Neural progenitor cell (in vitro differentiated cells): ENCODE results near the gene PI4KB. TPM values are rescaled to one million over a fixed set of nuclear protein-coding genes. Genes with fewer than 3 reads are reported as not detected.

ENCODE experiments used
- DNase-seq: peaks from one replicate; pipeline ENCODE4 v3.0.0-alpha.2; 2016; ENCODE audit warnings: low spot score
- H2AFZ ChIP-seq: fragments of 200-600 bp; sonication (generic); replicated peaks from 2 replicates; pipeline ENCODE4 v1.6.1; 2016; ENCODE audit warnings: antibody characterized with exemption
- H3F3A ChIP-seq: fragments of 200-600 bp; sonication (generic); 2 replicates; pipeline ENCODE4 v1.6.1; 2016; ENCODE audit warnings: antibody characterized with exemption, low read depth
- H3K27ac ChIP-seq: fragments of 200-600 bp; sonication (generic); 2 replicates; pipeline ENCODE4 v1.5.1; 2016; ENCODE audit warnings: mild to moderate bottlenecking
- H3K27me3 ChIP-seq: fragments of 200-600 bp; sonication (generic); 2 replicates; pipeline ENCODE4 v1.6.1; 2016; ENCODE audit warnings: mild to moderate bottlenecking, moderate library complexity
- H3K36me3 ChIP-seq: fragments of 200-600 bp; sonication (generic); 2 replicates; pipeline ENCODE4 v1.5.1; 2016
- H3K4me1 ChIP-seq: fragments of 200-600 bp; sonication (generic); 2 replicates; pipeline ENCODE4 v1.6.1; 2016; ENCODE audit warnings: mixed run types
- H3K4me2 ChIP-seq: fragments of 200-600 bp; sonication (generic); 2 replicates; pipeline ENCODE4 v1.6.1; 2016
- H3K4me3 ChIP-seq: fragments of 200-600 bp; sonication (generic); 2 replicates; pipeline ENCODE4 v1.5.1; 2016
- H3K79me2 ChIP-seq: fragments of 200-600 bp; sonication (generic); 2 replicates; pipeline ENCODE4 v1.6.1; 2016; ENCODE audit warnings: low read depth
- H3K9ac ChIP-seq: fragments of 200-600 bp; sonication (generic); 2 replicates; pipeline ENCODE4 v1.6.1; 2016
- H3K9me3 ChIP-seq: fragments of 200-600 bp; sonication (generic); 2 replicates; pipeline ENCODE4 v1.5.1; 2016; ENCODE audit warnings: low read depth
- H4K20me1 ChIP-seq: fragments of 200-600 bp; sonication (generic); 2 replicates; pipeline ENCODE4 v1.6.1; 2016; ENCODE audit warnings: low read depth
- H3K27ac Mint-ChIP-seq: 3 replicates; pipeline ENCODE4 v1.8.0; 2021; ENCODE audit warnings: mixed read lengths
- H3K27me3 Mint-ChIP-seq: 2 replicates; pipeline ENCODE4 v1.8.0; 2022; ENCODE audit warnings: low read depth, mild to moderate bottlenecking, inconsistent platforms, moderate library complexity, mixed read lengths; ENCODE audit not compliant: insufficient read depth
- H3K36me3 Mint-ChIP-seq: 3 replicates; pipeline ENCODE4 v1.8.0; 2021; ENCODE audit warnings: mixed read lengths
- H3K4me1 Mint-ChIP-seq: 3 replicates; pipeline ENCODE4 v1.8.0; 2021; ENCODE audit warnings: mixed read lengths
- H3K4me3 Mint-ChIP-seq: 3 replicates; pipeline ENCODE4 v1.8.0; 2021; ENCODE audit warnings: mild to moderate bottlenecking, moderate library complexity, mixed read lengths
- H3K9me3 Mint-ChIP-seq: 3 replicates; pipeline ENCODE4 v1.8.0; 2020; ENCODE audit warnings: mixed read lengths
- CTCF ChIP-seq: fragments of 200-600 bp; sonication (generic); IDR thresholded peaks from 2 replicates; pipeline ENCODE4 v1.5.1; 2017; ENCODE audit warnings: antibody characterized with exemption, mild to moderate bottlenecking
- EZH2 ChIP-seq: fragments of 200-600 bp; sonication (generic); IDR thresholded peaks from 2 replicates; pipeline ENCODE4 v1.6.1; 2017; ENCODE audit warnings: antibody characterized with exemption, mild to moderate bottlenecking, moderate library complexity
- EZH2phosphoT487 ChIP-seq: fragments of 200-600 bp; sonication (generic); IDR thresholded peaks from 2 replicates; pipeline ENCODE4 v1.6.1; 2017; ENCODE audit warnings: antibody characterized with exemption
- total RNA-seq: library from RNA; depleted of rRNA; stranded (reverse); fragments of >200 nt; gene quantifications from 2 replicates; pipeline ENCODE4 v1.2.3, GENCODE V29; 2015; ENCODE audit warnings: low replicate concordance

PI4KB gene
- total RNA-seq, 1 donor from 2014 or later: 19.0 TPM

- TF ChIP-seq EZH2phosphoT487: no peak
- TF ChIP-seq CTCF: peak; percentile 90
- TF ChIP-seq EZH2: no peak
- Histone ChIP-seq H3K4me3 (no peak overlapping the region), H3K4me2 (no peak overlapping the region), H3K9me3 (no peaks in the 10 kb centered on the region), H3K27ac (no peak overlapping the region), H3K36me3 (peaks cover 8% of the 10 kb centered on the region), H3K27me3 (no peaks in the 10 kb centered on the region), H4K20me1 (peaks cover 8% of the 10 kb centered on the region), H3K4me1 (no peaks in the 10 kb centered on the region), H2AFZ (no peak overlapping the region), H3K79me2 (peaks cover 24% of the 10 kb centered on the region), H3F3A (peaks cover 46% of the 10 kb centered on the region), H3K9ac (no peak overlapping the region)
- H3K27ac Mint-ChIP-seq: peak overlapping the region; percentile 34
- H3K27me3 Mint-ChIP-seq: peaks cover 3% of the 10 kb centered on the region
- no peak overlapping the region for H3K4me3 Mint-ChIP-seq
- H3K4me1 Mint-ChIP-seq: peaks cover 17% of the 10 kb centered on the region
- H3K36me3 Mint-ChIP-seq: peaks cover 17% of the 10 kb centered on the region
- DNase-seq: peak; percentile 85
- H3K9me3 Mint-ChIP-seq: peaks cover 2% of the 10 kb centered on the region
These were observed 75.4 kb downstream of the PI4KB start for GRCh38 chr1:151251656-151252470.

GRCh38 chr1:151246786-151247185, 80.4 kb downstream of the PI4KB start:
- peaks cover 47% of the 10 kb centered on the region for H3K36me3 Mint-ChIP-seq

GRCh38 chr1:151243683-151244216, 83.5 kb downstream of the PI4KB start:
- Mint-ChIP-seq H3K9me3 (no peaks in the 10 kb centered on the region), H3K27ac (no peak overlapping the region), H3K36me3 (peaks cover 44% of the 10 kb centered on the region), H3K4me1 (peaks cover 6% of the 10 kb centered on the region), H3K27me3 (peaks cover 4% of the 10 kb centered on the region), H3K4me3 (no peak overlapping the region)
- Histone ChIP-seq H2AFZ (no peak overlapping the region), H3K27ac (peak overlapping the region; percentile 51), H3K9me3 (no peaks in the 10 kb centered on the region), H3K79me2 (no peaks in the 10 kb centered on the region), H3K4me2 (no peak overlapping the region), H3K27me3 (no peaks in the 10 kb centered on the region), H4K20me1 (peaks cover 3% of the 10 kb centered on the region), H3K36me3 (peaks cover 21% of the 10 kb centered on the region), H3F3A (peaks cover 33% of the 10 kb centered on the region), H3K9ac (no peak overlapping the region), H3K4me1 (no peaks in the 10 kb centered on the region), H3K4me3 (no peak overlapping the region)
- TF ChIP-seq EZH2 (no peak), EZH2phosphoT487 (no peak), CTCF (no peak)
- DNase-seq: peak; percentile 3

More at GRCh38 chr1:151246786-151247185, 80.4 kb downstream of the PI4KB start:
- H3K27ac ChIP-seq: no peak overlapping the region
- H3K27me3 ChIP-seq: no peaks in the 10 kb centered on the region
- H3K9me3 ChIP-seq: no peaks in the 10 kb centered on the region
- H3K4me3 ChIP-seq: no peak overlapping the region
- TF ChIP-seq EZH2phosphoT487 (no peak), EZH2 (no peak), CTCF (no peak)
- H3K27me3 Mint-ChIP-seq: peaks cover 4% of the 10 kb centered on the region
- no peak for DNase-seq
- peaks cover 8% of the 10 kb centered on the region for H3K4me1 Mint-ChIP-seq
- no peaks in the 10 kb centered on the region for H3K9me3 Mint-ChIP-seq
- H3K36me3 ChIP-seq: peaks cover 18% of the 10 kb centered on the region
- peaks cover 3% of the 10 kb centered on the region for H4K20me1 ChIP-seq
- no peaks in the 10 kb centered on the region for H3K79me2 ChIP-seq
- H3K4me1 ChIP-seq: no peaks in the 10 kb centered on the region
- no peak overlapping the region for H3K4me3 Mint-ChIP-seq
- peaks cover 58% of the 10 kb centered on the region for H3F3A ChIP-seq
- no peak overlapping the region for H3K4me2 ChIP-seq
- no peak overlapping the region for H2AFZ ChIP-seq
- no peak overlapping the region for H3K27ac Mint-ChIP-seq
- H3K9ac ChIP-seq: no peak overlapping the region
